Erythroblast (primary cell): ENCODE results near the gene PHACTR2.

Source experiments
- GATA1 ChIP-seq: IDR thresholded peaks from 2 replicates; pipeline ENCODE4 v1.6.1; 2011; ENCODE audit warnings: low read depth, mild to moderate bottlenecking, control low read depth, low read length, moderate library complexity
- POLR2A ChIP-seq: IDR thresholded peaks from 2 replicates; pipeline ENCODE4 v1.6.1; 2011; ENCODE audit warnings: mild to moderate bottlenecking, low read length

DNA sequence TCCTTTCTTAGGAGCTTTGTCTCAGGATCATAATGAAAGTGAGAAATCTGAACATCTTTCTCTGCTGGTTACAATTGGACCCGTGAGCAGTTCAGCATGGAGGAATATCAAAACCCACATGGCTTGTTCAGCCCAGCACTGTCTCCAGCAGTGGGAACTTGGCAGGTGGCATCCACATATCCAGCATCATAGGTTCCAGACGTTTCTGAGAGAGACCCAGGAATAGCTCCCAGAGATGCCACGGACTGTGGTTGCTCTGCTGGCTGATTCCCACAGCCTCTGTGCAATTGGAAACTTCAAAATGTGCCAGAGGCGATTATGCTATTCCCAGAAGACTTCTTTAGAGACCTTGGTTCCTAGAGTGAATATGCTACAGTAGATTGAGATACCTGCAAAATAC, 76.4 kb downstream of the PHACTR2 start:
- no peak for TF ChIP-seq POLR2A
- TF ChIP-seq GATA1 = no peak
